H9 (cell line): ENCODE data around the gene APBA3. TPM values are rescaled to one million over a fixed set of nuclear protein-coding genes. Genes with fewer than 3 reads are reported as not detected.

Experiments used
- DNase-seq: peaks from one replicate; pipeline ENCODE4 v3.0.0-alpha.2; 2017
- H2AFZ ChIP-seq: one replicate; pipeline ENCODE4 v1.6.1; 2013; ENCODE audit warnings: mild to moderate bottlenecking, low read length, control low read depth, moderate library complexity
- H2AK5ac ChIP-seq: 2 replicates; pipeline ENCODE4 v1.6.1; 2013; ENCODE audit warnings: low read length, control low read depth, mixed read lengths; ENCODE audit not compliant: insufficient read length
- H2BK120ac ChIP-seq: one replicate; pipeline ENCODE4 v1.6.1; 2013; ENCODE audit warnings: low read depth, mild to moderate bottlenecking, low read length, control low read depth, inconsistent platforms; ENCODE audit not compliant: poor library complexity, severe bottlenecking
- H2BK12ac ChIP-seq: 2 replicates; pipeline ENCODE4 v1.6.1; 2013; ENCODE audit warnings: low read length, control low read depth, mixed read lengths, low read depth; ENCODE audit not compliant: insufficient read length
- H2BK15ac ChIP-seq: 2 replicates; pipeline ENCODE4 v1.6.1; 2013; ENCODE audit warnings: low read depth, low read length, control low read depth
- H2BK20ac ChIP-seq: one replicate; pipeline ENCODE4 v1.6.1; 2013; ENCODE audit warnings: low read depth, mild to moderate bottlenecking, low read length, control low read depth, inconsistent platforms; ENCODE audit not compliant: poor library complexity, severe bottlenecking
- H2BK5ac ChIP-seq: 2 replicates; pipeline ENCODE4 v1.6.1; 2013; ENCODE audit warnings: low read length, control low read depth, mixed read lengths; ENCODE audit not compliant: insufficient read length
- H3K14ac ChIP-seq: 2 replicates; pipeline ENCODE4 v1.6.1; 2013; ENCODE audit warnings: low read length, control low read depth; ENCODE audit not compliant: insufficient read depth
- H3K18ac ChIP-seq: 2 replicates; pipeline ENCODE4 v1.6.1; 2013; ENCODE audit warnings: low read depth, mild to moderate bottlenecking, mixed read lengths, low read length, control low read depth; ENCODE audit not compliant: insufficient read length
- H3K23ac ChIP-seq: 2 replicates; pipeline ENCODE4 v1.6.1; 2013; ENCODE audit warnings: low read length, control low read depth, mixed read lengths, low read depth; ENCODE audit not compliant: insufficient read length
- H3K23me2 ChIP-seq: 2 replicates; pipeline ENCODE4 v1.6.1; 2013; ENCODE audit warnings: low read depth, mild to moderate bottlenecking, mixed read lengths, low read length, control low read depth; ENCODE audit not compliant: insufficient read length, poor library complexity, severe bottlenecking
- H3K27ac ChIP-seq: 2 replicates; pipeline ENCODE4 v1.5.1; 2013; ENCODE audit warnings: low read length, control low read depth, mixed read lengths, low read depth; ENCODE audit not compliant: insufficient read length
- H3K27me3 ChIP-seq: 2 replicates; pipeline ENCODE4 v1.6.1; 2013; ENCODE audit warnings: low read length, control low read depth, inconsistent platforms; ENCODE audit not compliant: insufficient read depth
- H3K4ac ChIP-seq: 2 replicates; pipeline ENCODE4 v1.6.1; 2013; ENCODE audit warnings: low read depth, mild to moderate bottlenecking, control low read depth, inconsistent platforms, low read length, moderate library complexity
- H3K4me1 ChIP-seq: 2 replicates; pipeline ENCODE4 v1.6.1; 2013; ENCODE audit warnings: low read length, control low read depth, inconsistent platforms; ENCODE audit not compliant: insufficient read depth
- H3K4me2 ChIP-seq: 2 replicates; pipeline ENCODE4 v1.6.1; 2013; ENCODE audit warnings: low read length, control low read depth, mixed read lengths; ENCODE audit not compliant: insufficient read length, insufficient read depth
- H3K56ac ChIP-seq: 2 replicates; pipeline ENCODE4 v1.6.1; 2013; ENCODE audit warnings: low read depth, mild to moderate bottlenecking, mixed read lengths, low read length, control low read depth; ENCODE audit not compliant: insufficient read length
- H3K79me1 ChIP-seq: 2 replicates; pipeline ENCODE4 v1.6.1; 2013; ENCODE audit warnings: low read depth, mild to moderate bottlenecking, moderate library complexity, low read length, control low read depth, inconsistent platforms; ENCODE audit not compliant: insufficient read depth, poor library complexity, severe bottlenecking
- H3K79me2 ChIP-seq: 2 replicates; pipeline ENCODE4 v1.6.1; 2013; ENCODE audit warnings: low read length, control low read depth, inconsistent platforms; ENCODE audit not compliant: insufficient read depth
- H3K9ac ChIP-seq: 2 replicates; pipeline ENCODE4 v1.6.1; 2013; ENCODE audit warnings: low read length, control low read depth, mixed read lengths; ENCODE audit not compliant: insufficient read length; ENCODE audit errors: extremely low read depth
- H3K9me3 ChIP-seq: one replicate; pipeline ENCODE4 v1.6.1; 2013; ENCODE audit warnings: low read depth, low read length, inconsistent platforms; ENCODE audit not compliant: control insufficient read depth
- H3T11ph ChIP-seq: one replicate; pipeline ENCODE4 v1.6.1; 2013; ENCODE audit warnings: mild to moderate bottlenecking, low read length, control low read depth, inconsistent platforms
- H4K20me1 ChIP-seq: one replicate; pipeline ENCODE4 v1.6.1; 2013; ENCODE audit not compliant: control insufficient read depth, insufficient read length, insufficient read depth
- H4K5ac ChIP-seq: 2 replicates; pipeline ENCODE4 v1.6.1; 2013; ENCODE audit warnings: low read depth, mild to moderate bottlenecking, mixed read lengths, low read length, control low read depth; ENCODE audit not compliant: insufficient read length
- H4K8ac ChIP-seq: replicated peaks from 2 replicates; pipeline ENCODE4 v1.6.1; 2013; ENCODE audit warnings: low read length, control low read depth, mixed read lengths, low read depth; ENCODE audit not compliant: insufficient read length
- H4K91ac ChIP-seq: 2 replicates; pipeline ENCODE4 v1.6.1; 2013; ENCODE audit warnings: low read depth, mild to moderate bottlenecking, moderate library complexity, mixed read lengths, low read length, control low read depth; ENCODE audit not compliant: insufficient read length
- H3K27ac Mint-ChIP-seq, 3 experiments: 2 replicates in 2 of 3; 3 replicates in 1 of 3; pipeline ENCODE4 v1.8.0; 2020 to 2021; ENCODE audit warnings: mixed read lengths in 3 of 3, mild to moderate bottlenecking in 1 of 3, moderate library complexity in 1 of 3
- H3K27me3 Mint-ChIP-seq: 2 replicates; pipeline ENCODE4 v1.8.0; 2021; ENCODE audit warnings: low read depth, mild to moderate bottlenecking, moderate library complexity, mixed read lengths
- H3K36me3 Mint-ChIP-seq, 3 experiments: 2 replicates in 2 of 3; 3 replicates in 1 of 3; pipeline ENCODE4 v1.8.0; 2020 to 2021; ENCODE audit warnings: low read depth in 3 of 3, mixed read lengths in 3 of 3; ENCODE audit not compliant: insufficient read depth in 1 of 3
- H3K4me1 Mint-ChIP-seq, 2 experiments: 2 replicates each; pipeline ENCODE4 v1.8.0; 2020; ENCODE audit warnings: mixed read lengths in 2 of 2
- H3K4me3 Mint-ChIP-seq, 2 experiments: 2 replicates in 1 of 2; 3 replicates in 1 of 2; pipeline ENCODE4 v1.8.0; 2020 to 2021; ENCODE audit warnings: mild to moderate bottlenecking in 2 of 2, mixed read lengths in 2 of 2, moderate library complexity in 1 of 2
- H3K9me3 Mint-ChIP-seq, 2 experiments: 2 replicates in 1 of 2; 3 replicates in 1 of 2; pipeline ENCODE4 v1.8.0; 2020; ENCODE audit warnings: mild to moderate bottlenecking in 2 of 2, mixed read lengths in 2 of 2, moderate library complexity in 1 of 2
- WGBS: extraction: QIAGEN DNeasy Blood & Tissue Kit; methylation state at CpG from one replicate; pipeline ENCODE4 v1.1.7; 2013; ENCODE audit warnings: missing lambda C conversion rate, low lambda C conversion rate, mixed read lengths; ENCODE audit not compliant: insufficient read length; ENCODE audit errors: extremely low coverage; 5-methylcytosine and 5-hydroxymethylcytosine counted together
- total RNA-seq: library from RNA; stranded (reverse); gene quantifications from 2 replicates; pipeline ENCODE4 v1.2.1, GENCODE V29; 2021
- TF ChIP-seq, protein P1 (sequence below): fragments of 200-600 bp; sonication (generic); conservative IDR thresholded peaks from 3 replicates; pipeline ENCODE4 v1.8.0; 2021; ENCODE audit warnings: antibody characterized with exemption, mild to moderate bottlenecking

The APBA3 gene
- total RNA-seq, 1 experiment from 2014 or later: 21.8 TPM

- no peak overlapping the region for H3K9ac ChIP-seq
- Mint-ChIP-seq H3K9me3 (no peaks in the 10 kb centered on the region), H3K4me1 (peaks cover 11 to 23% of the 10 kb centered on the region in 2 experiments), H3K27me3 (no peaks in the 10 kb centered on the region), H3K4me3 (no peak overlapping the region), H3K36me3 (peaks cover 0 to 29% (median 5%) of the 10 kb centered on the region in 3 experiments; a peak in 5 of 7 replicates), H3K27ac (peak overlapping the region in 2 of 3 experiments; percentile 18 to 28; a peak in 2 of 7 replicates)
- no peak overlapping the region for H2BK5ac ChIP-seq
- H4K91ac ChIP-seq: no peak overlapping the region
- no peak overlapping the region for H3T11ph ChIP-seq
- no peaks in the 10 kb centered on the region for H3K79me1 ChIP-seq
- H3K4me1 ChIP-seq: no peaks in the 10 kb centered on the region
- no peaks in the 10 kb centered on the region for H3K27me3 ChIP-seq
- no peak overlapping the region for H2BK15ac ChIP-seq
- H2AFZ ChIP-seq: no peak overlapping the region
- H3K4ac ChIP-seq: no peak overlapping the region
- H4K8ac ChIP-seq: no peak overlapping the region
- no peaks in the 10 kb centered on the region for H4K20me1 ChIP-seq
- H2BK120ac ChIP-seq: no peak overlapping the region
- no CpG with 5 or more reads among the region's 32 CpGs for WGBS
- no peak for DNase-seq
- H3K79me2 ChIP-seq: no peaks in the 10 kb centered on the region
- no peak overlapping the region for H3K23ac ChIP-seq
- H2BK12ac ChIP-seq: no peak overlapping the region
- no peaks in the 10 kb centered on the region for H3K23me2 ChIP-seq
- no peak overlapping the region for H4K5ac ChIP-seq
- no peak overlapping the region for H3K14ac ChIP-seq
- H3K27ac ChIP-seq: no peak overlapping the region
- no peak overlapping the region for H3K4me2 ChIP-seq
- H3K18ac ChIP-seq: no peak overlapping the region
- H2AK5ac ChIP-seq: no peak overlapping the region
- H3K56ac ChIP-seq: no peak overlapping the region
- no peak overlapping the region for H2BK20ac ChIP-seq
- H3K9me3 ChIP-seq: no peaks in the 10 kb centered on the region
- TF ChIP-seq, protein P1, sequence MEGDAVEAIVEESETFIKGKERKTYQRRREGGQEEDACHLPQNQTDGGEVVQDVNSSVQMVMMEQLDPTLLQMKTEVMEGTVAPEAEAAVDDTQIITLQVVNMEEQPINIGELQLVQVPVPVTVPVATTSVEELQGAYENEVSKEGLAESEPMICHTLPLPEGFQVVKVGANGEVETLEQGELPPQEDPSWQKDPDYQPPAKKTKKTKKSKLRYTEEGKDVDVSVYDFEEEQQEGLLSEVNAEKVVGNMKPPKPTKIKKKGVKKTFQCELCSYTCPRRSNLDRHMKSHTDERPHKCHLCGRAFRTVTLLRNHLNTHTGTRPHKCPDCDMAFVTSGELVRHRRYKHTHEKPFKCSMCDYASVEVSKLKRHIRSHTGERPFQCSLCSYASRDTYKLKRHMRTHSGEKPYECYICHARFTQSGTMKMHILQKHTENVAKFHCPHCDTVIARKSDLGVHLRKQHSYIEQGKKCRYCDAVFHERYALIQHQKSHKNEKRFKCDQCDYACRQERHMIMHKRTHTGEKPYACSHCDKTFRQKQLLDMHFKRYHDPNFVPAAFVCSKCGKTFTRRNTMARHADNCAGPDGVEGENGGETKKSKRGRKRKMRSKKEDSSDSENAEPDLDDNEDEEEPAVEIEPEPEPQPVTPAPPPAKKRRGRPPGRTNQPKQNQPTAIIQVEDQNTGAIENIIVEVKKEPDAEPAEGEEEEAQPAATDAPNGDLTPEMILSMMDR: no peak
Observed at GRCh38 chr19:3730457-3730958, 31.0 kb downstream of the APBA3 start.
